ENCODE measurements around the gene MRPL1.

- TF ChIP-seq, protein P1, sequence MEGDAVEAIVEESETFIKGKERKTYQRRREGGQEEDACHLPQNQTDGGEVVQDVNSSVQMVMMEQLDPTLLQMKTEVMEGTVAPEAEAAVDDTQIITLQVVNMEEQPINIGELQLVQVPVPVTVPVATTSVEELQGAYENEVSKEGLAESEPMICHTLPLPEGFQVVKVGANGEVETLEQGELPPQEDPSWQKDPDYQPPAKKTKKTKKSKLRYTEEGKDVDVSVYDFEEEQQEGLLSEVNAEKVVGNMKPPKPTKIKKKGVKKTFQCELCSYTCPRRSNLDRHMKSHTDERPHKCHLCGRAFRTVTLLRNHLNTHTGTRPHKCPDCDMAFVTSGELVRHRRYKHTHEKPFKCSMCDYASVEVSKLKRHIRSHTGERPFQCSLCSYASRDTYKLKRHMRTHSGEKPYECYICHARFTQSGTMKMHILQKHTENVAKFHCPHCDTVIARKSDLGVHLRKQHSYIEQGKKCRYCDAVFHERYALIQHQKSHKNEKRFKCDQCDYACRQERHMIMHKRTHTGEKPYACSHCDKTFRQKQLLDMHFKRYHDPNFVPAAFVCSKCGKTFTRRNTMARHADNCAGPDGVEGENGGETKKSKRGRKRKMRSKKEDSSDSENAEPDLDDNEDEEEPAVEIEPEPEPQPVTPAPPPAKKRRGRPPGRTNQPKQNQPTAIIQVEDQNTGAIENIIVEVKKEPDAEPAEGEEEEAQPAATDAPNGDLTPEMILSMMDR (IDR thresholded peaks at IDR 0.05 in 4 of 5, conservative IDR thresholded peaks at IDR 0.05 in 1 of 5), result no peak
- TF ChIP-seq POLR2A (IDR thresholded peaks at IDR 0.05), result no peak
Measured at GRCh38 chr4:77877771-77878565, 15.3 kb downstream of the MRPL1 start.
